Upper lobe of left lung (tissue), 4 donors: ENCODE measurements around the gene FSTL5.

Source experiments
- CTCF ChIP-seq, 6 experiments: fragments of 450-650 bp in 4 of 6; fragments of 200-600 bp in 2 of 6; sonication (generic) in 2 of 6; IDR thresholded peaks; one replicate each; pipeline ENCODE4 v1.5.1; 2016 to 2019; ENCODE audit warnings: antibody characterized with exemption in 6 of 6
- POLR2AphosphoS5 ChIP-seq, 2 donors: sonication (generic); formaldehyde crosslinking; IDR thresholded peaks; one replicate each; pipeline ENCODE4 v1.5.1; 2017; ENCODE audit warnings: antibody characterized with exemption in 2 of 2

GRCh38 chr4:161823450-161823849, 340.4 kb downstream of the FSTL5 start:
- no peak for TF ChIP-seq CTCF (IDR thresholded peaks at IDR 0.05)
- TF ChIP-seq POLR2AphosphoS5 (IDR thresholded peaks at IDR 0.05): no peak
